SK-N-SH (cell line): Measurements from ENCODE around the gene DEPDC5. TPM values are rescaled to one million over a fixed set of nuclear protein-coding genes. Genes with fewer than 3 reads are reported as not detected.
A peak's percentile ranks its signal among the peaks of the same experiment; 100 is the strongest.

ENCODE experiments used
- CTCF ChIA-PET: fragments of 300-600, 350-600 bp; formaldehyde crosslinking; extraction: SDS; loops from one replicate; lab custom pipeline; 2021; lab: Yijun Ruan, JAX
- POLR2A ChIA-PET: fragments of 350-600 bp; sonication (Branson Sonifier 250); formaldehyde crosslinking; extraction: SDS; loops from one replicate; lab custom pipeline; 2020; ENCODE audit warnings: antibody characterized with exemption, inconsistent platforms; lab: Yijun Ruan, JAX
- DNase-seq: peaks from one replicate; pipeline ENCODE4 v3.0.0; 2012
- H2AFZ ChIP-seq: fragments of 200-600 bp; sonication (generic); 2 replicates; pipeline ENCODE4 v1.8.1; 2016; ENCODE audit warnings: antibody characterized with exemption, mild to moderate bottlenecking, low read depth
- H3F3A ChIP-seq: fragments of 200-600 bp; sonication (generic); replicated peaks from 2 replicates; pipeline ENCODE3; 2016; ENCODE audit warnings: antibody characterized with exemption, mild to moderate bottlenecking; ENCODE audit not compliant: insufficient read depth
- H3K27ac ChIP-seq, 2 experiments: fragments of 200-500 bp in 1 of 2; fragments of 200-600 bp in 1 of 2; sonication (Bioruptor generic) in 1 of 2; sonication (generic), shearing (Covaris generic) in 1 of 2; 2 replicates each; pipeline versions ENCODE4 v1.5.1 to v1.6.1; 2014 to 2016; ENCODE audit warnings: low read depth in 2 of 2, inconsistent platforms in 1 of 2, low read length in 1 of 2, mild to moderate bottlenecking in 1 of 2, mixed read lengths in 1 of 2
- H3K27me3 ChIP-seq: fragments of 200-600 bp; sonication (generic), shearing (Covaris generic); 2 replicates; pipeline ENCODE4 v1.6.1; 2016; ENCODE audit warnings: mixed run types; ENCODE audit not compliant: insufficient read depth
- H3K36me3 ChIP-seq, 2 experiments: fragments of 200-500 bp in 1 of 2; fragments of 200-600 bp in 1 of 2; sonication (Bioruptor generic) in 1 of 2; sonication (generic) in 1 of 2; replicated peaks in 1 of 2; 2 replicates each; pipeline versions ENCODE3 to v1.5.1; 2014 to 2016; ENCODE audit warnings: low read length in 1 of 2, mild to moderate bottlenecking in 1 of 2; ENCODE audit not compliant: insufficient read depth in 2 of 2, control insufficient read depth in 1 of 2
- H3K4me1 ChIP-seq, 2 experiments: fragments of 200-500 bp in 1 of 2; fragments of 200-600 bp in 1 of 2; sonication (Bioruptor generic) in 1 of 2; sonication (generic), shearing (Covaris generic) in 1 of 2; 2 replicates each; pipeline versions ENCODE4 v1.5.1 to v1.6.1; 2014 to 2016; ENCODE audit warnings: low read depth in 1 of 2, low read length in 1 of 2, mixed run types in 1 of 2; ENCODE audit not compliant: insufficient read depth in 2 of 2, control insufficient read depth in 1 of 2
- H3K4me2 ChIP-seq: fragments of 200-600 bp; sonication (generic), shearing (Covaris generic); 2 replicates; pipeline ENCODE4 v1.6.1; 2017; ENCODE audit warnings: mixed run types
- H3K4me3 ChIP-seq, 2 experiments: fragments of 200-500 bp in 1 of 2; fragments of 200-600 bp in 1 of 2; sonication (Bioruptor generic) in 1 of 2; sonication (generic), shearing (Covaris generic) in 1 of 2; 2 replicates each; pipeline versions ENCODE4 v1.5.1 to v1.8.1; 2014 to 2016; ENCODE audit warnings: low read depth in 2 of 2, inconsistent platforms in 1 of 2, low read length in 1 of 2, mild to moderate bottlenecking in 1 of 2, mixed read lengths in 1 of 2, moderate library complexity in 1 of 2
- H3K79me2 ChIP-seq: fragments of 200-600 bp; sonication (generic); 2 replicates; pipeline ENCODE4 v1.8.1; 2017; ENCODE audit warnings: mild to moderate bottlenecking; ENCODE audit not compliant: insufficient read depth
- H3K9ac ChIP-seq: fragments of 200-600 bp; sonication (generic); 2 replicates; pipeline ENCODE4 v1.6.1; 2017; ENCODE audit warnings: mixed run types
- H3K9me2 ChIP-seq: fragments of 200-600 bp; sonication (generic); 2 replicates; pipeline ENCODE4 v1.6.1; 2017; ENCODE audit warnings: mixed run types
- H3K9me3 ChIP-seq: fragments of 200-600 bp; sonication (generic); 2 replicates; pipeline ENCODE4 v1.6.1; 2017; ENCODE audit warnings: mixed run types, mild to moderate bottlenecking, moderate library complexity
- H4K20me1 ChIP-seq: fragments of 200-600 bp; sonication (generic); 2 replicates; pipeline ENCODE4 v1.6.1; 2017; ENCODE audit warnings: mild to moderate bottlenecking, mixed run types; ENCODE audit not compliant: insufficient read depth
- CHD2 ChIP-seq: fragments of 150-350 bp; IDR thresholded peaks from 2 replicates; pipeline ENCODE4 v1.6.1; 2018; ENCODE audit warnings: low read length; ENCODE audit not compliant: partially characterized antibody
- CTCF ChIP-seq: fragments of 200-600 bp; sonication (generic); IDR thresholded peaks from 2 replicates; pipeline ENCODE4 v1.6.1; 2017; ENCODE audit warnings: antibody characterized with exemption, mild to moderate bottlenecking, moderate library complexity
- ELF1 ChIP-seq: IDR thresholded peaks from 2 replicates; pipeline ENCODE4 v1.4.0; 2012
- FOSL2 ChIP-seq: IDR thresholded peaks from 2 replicates; pipeline ENCODE4 v1.4.0; 2012; ENCODE audit warnings: low read depth, mild to moderate bottlenecking, moderate library complexity, borderline replicate concordance
- FOXM1 ChIP-seq: IDR thresholded peaks from 2 replicates; pipeline ENCODE4 v1.4.0; 2012; ENCODE audit warnings: low read depth, mild to moderate bottlenecking
- GABPA ChIP-seq: IDR thresholded peaks from 2 replicates; pipeline ENCODE4 v1.4.0; 2012; ENCODE audit warnings: low read depth, mild to moderate bottlenecking
- IRF3 ChIP-seq: fragments of 150-350 bp; IDR thresholded peaks from 2 replicates; pipeline ENCODE4 v1.6.1; 2016; ENCODE audit warnings: mild to moderate bottlenecking, low read depth, low read length
- JUND ChIP-seq: IDR thresholded peaks from 2 replicates; pipeline ENCODE4 v1.4.0; 2012
- MAX ChIP-seq: IDR thresholded peaks from 2 replicates; pipeline ENCODE4 v1.4.0; 2012; ENCODE audit warnings: low read depth
- MXI1 ChIP-seq: IDR thresholded peaks from 2 replicates; pipeline ENCODE4 v1.6.1; 2012; ENCODE audit warnings: mild to moderate bottlenecking, low read depth, low read length, improper control_type of control experiment
- NFIC ChIP-seq: IDR thresholded peaks from 2 replicates; pipeline ENCODE4 v1.4.0; 2012; ENCODE audit warnings: borderline replicate concordance
- NRF1 ChIP-seq: IDR thresholded peaks from 2 replicates; pipeline ENCODE4 v1.6.1; 2012; ENCODE audit warnings: low read depth, mild to moderate bottlenecking, low read length
- RAD21 ChIP-seq: IDR thresholded peaks from 2 replicates; pipeline ENCODE4 v1.6.1; 2012; ENCODE audit warnings: mild to moderate bottlenecking, low read length
- RCOR1 ChIP-seq: fragments of 150-350 bp; IDR thresholded peaks from 2 replicates; pipeline ENCODE4 v1.6.1; 2017; ENCODE audit warnings: antibody characterized with exemption, low read length
- RFX5 ChIP-seq: IDR thresholded peaks from 2 replicates; pipeline ENCODE4 v1.6.1; 2012; ENCODE audit warnings: mild to moderate bottlenecking, improper control_type of control experiment, low read length
- SIN3A ChIP-seq: IDR thresholded peaks from 2 replicates; pipeline ENCODE4 v1.6.1; 2012; ENCODE audit warnings: low read depth, mild to moderate bottlenecking, low read length, moderate library complexity, borderline replicate concordance
- SMC3 ChIP-seq: IDR thresholded peaks from 2 replicates; pipeline ENCODE4 v1.6.1; 2012; ENCODE audit warnings: low read depth, low read length, improper control_type of control experiment
- TAF1 ChIP-seq: IDR thresholded peaks from 2 replicates; pipeline ENCODE4 v1.6.1; 2012; ENCODE audit warnings: low read depth, mild to moderate bottlenecking, low read length, moderate library complexity, borderline replicate concordance
- TCF12 ChIP-seq: IDR thresholded peaks from 2 replicates; pipeline ENCODE4 v1.4.0; 2012
- USF1 ChIP-seq: IDR thresholded peaks from 2 replicates; pipeline ENCODE4 v1.4.0; 2012; ENCODE audit warnings: low read depth, borderline replicate concordance
- YY1 ChIP-seq: IDR thresholded peaks from 2 replicates; pipeline ENCODE4 v1.4.0; 2012; ENCODE audit warnings: low read depth, mild to moderate bottlenecking
- WGBS: methylation state at CpG from one replicate; pipeline ENCODE4 v1.1.6; 2017; ENCODE audit warnings: low lambda C conversion rate; 5-methylcytosine and 5-hydroxymethylcytosine counted together
- polyA plus RNA-seq, 3 experiments: library from polyadenylated mRNA; depleted of rRNA; stranded (reverse); fragments of >200 nt; gene quantifications; 2 replicates each; pipeline ENCODE4 v1.2.3, GENCODE V29; 2012
- TF ChIP-seq, protein P1 (sequence below): IDR thresholded peaks from 2 replicates; pipeline ENCODE4 v1.4.0; 2012; ENCODE audit warnings: low read depth, borderline replicate concordance

Gene DEPDC5
- polyA plus RNA-seq, 1 of the 3 experiments (the other 2 are of a cell fraction): 7.8 TPM

GRCh38 chr22:31950226-31950625 is 196.4 kb downstream of the DEPDC5 start:
- Histone ChIP-seq H4K20me1 (peaks cover 96% of the 10 kb centered on the region), H3K4me1 (peaks cover 28 to 33% of the 10 kb centered on the region in 2 experiments), H3K4me2 (peak overlapping the region; percentile 9; the same call in 1 of the 2 replicates)

DNA sequence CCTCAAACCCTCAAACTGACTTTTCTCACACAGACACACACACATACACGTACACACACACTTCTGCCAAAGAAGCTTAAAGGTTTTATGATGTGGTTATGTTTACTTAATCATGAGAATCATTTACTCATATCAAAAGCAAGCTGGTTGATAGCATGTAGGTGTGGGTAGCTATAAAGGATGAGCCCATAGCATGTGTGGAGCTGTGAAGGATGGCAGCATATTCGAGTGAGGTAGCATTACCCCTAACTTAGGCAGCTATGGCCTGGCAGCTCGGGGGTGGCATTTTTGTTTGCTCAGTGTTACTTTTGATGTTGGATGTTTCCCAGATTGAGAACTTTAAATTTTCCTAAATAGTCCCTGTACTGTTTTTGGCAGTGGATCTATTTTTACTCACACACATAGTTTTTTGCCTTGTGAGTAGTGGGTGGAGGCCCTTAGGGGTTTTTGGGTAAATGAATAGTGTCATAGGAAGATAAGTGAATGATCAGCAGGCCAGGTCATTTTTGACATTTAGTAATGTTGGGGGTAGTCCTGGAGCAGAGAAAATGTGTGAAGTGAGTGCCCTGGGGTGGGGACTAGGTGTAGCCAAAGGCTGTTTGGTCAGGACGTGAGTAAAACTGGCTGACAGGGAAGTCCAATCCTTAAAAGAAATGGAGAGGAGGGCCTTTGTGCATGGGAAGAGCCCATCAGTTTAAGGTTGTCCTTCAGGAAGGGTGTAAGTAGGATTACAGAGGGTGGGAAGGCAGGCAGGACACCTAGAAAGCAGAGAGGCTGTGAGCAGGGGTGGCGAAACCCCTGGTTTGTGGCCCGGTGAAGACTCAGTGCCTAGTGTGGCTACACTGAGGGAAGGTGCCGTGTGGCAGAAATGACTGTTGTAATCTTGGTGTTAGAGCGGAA is 197.6 kb downstream of the DEPDC5 start:
- peaks cover 97% of the 10 kb centered on the region for H4K20me1 ChIP-seq
- H3K27me3 ChIP-seq: no peaks in the 10 kb centered on the region
- no peak overlapping the region for H3K4me3 ChIP-seq
- H3K79me2 ChIP-seq: peaks cover 99% of the 10 kb centered on the region
- no peak overlapping the region for H2AFZ ChIP-seq
- CTCF ChIA-PET: interaction anchor here (0.7 to 2.1 kb wide), 9 partner anchors 10 to 286 kb away, joined by 3 to 19 read pairs (median 4); no protein-coding TSS in a partner anchor
- H3K9me2 ChIP-seq: no peaks in the 10 kb centered on the region
- peaks cover 46 to 60% of the 10 kb centered on the region in 2 experiments for H3K36me3 ChIP-seq
- 74% methylated on average over 8 of the region's 8 CpGs for WGBS
- H3K9ac ChIP-seq: peak overlapping the region; percentile 0
- DNase-seq: no peak
- peak overlapping the region; percentile 43 to 77; a peak in 3 of 4 replicates for H3K27ac ChIP-seq
- H3K9me3 ChIP-seq: no peaks in the 10 kb centered on the region
- peaks cover 17 to 33% of the 10 kb centered on the region in 2 experiments for H3K4me1 ChIP-seq
- H3F3A ChIP-seq: peaks cover 33% of the 10 kb centered on the region
- POLR2A ChIA-PET: no interaction called here
- H3K4me2 ChIP-seq: peak overlapping the region; percentile 9
- TF ChIP-seq IRF3: no peak
- no peak for TF ChIP-seq CHD2
- no peak for TF ChIP-seq FOSL2
- no peak for TF ChIP-seq RFX5
- TF ChIP-seq, protein P1, sequence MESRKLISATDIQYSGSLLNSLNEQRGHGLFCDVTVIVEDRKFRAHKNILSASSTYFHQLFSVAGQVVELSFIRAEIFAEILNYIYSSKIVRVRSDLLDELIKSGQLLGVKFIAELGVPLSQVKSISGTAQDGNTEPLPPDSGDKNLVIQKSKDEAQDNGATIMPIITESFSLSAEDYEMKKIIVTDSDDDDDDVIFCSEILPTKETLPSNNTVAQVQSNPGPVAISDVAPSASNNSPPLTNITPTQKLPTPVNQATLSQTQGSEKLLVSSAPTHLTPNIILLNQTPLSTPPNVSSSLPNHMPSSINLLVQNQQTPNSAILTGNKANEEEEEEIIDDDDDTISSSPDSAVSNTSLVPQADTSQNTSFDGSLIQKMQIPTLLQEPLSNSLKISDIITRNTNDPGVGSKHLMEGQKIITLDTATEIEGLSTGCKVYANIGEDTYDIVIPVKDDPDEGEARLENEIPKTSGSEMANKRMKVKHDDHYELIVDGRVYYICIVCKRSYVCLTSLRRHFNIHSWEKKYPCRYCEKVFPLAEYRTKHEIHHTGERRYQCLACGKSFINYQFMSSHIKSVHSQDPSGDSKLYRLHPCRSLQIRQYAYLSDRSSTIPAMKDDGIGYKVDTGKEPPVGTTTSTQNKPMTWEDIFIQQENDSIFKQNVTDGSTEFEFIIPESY: no peak
- TF ChIP-seq NFIC: no peak
- no peak for TF ChIP-seq RCOR1
- no peak for TF ChIP-seq JUND
- TF ChIP-seq USF1: no peak

More at GRCh38 chr22:31950226-31950625, 196.4 kb downstream of the DEPDC5 start:
- Histone ChIP-seq H3K79me2 (peaks cover 99% of the 10 kb centered on the region), H3K27me3 (no peaks in the 10 kb centered on the region), H3K9me3 (no peaks in the 10 kb centered on the region), H2AFZ (no peak overlapping the region), H3K4me3 (no peak overlapping the region), H3K36me3 (peaks cover 38 to 54% of the 10 kb centered on the region in 2 experiments)
- TF ChIP-seq GABPA (no peak), TCF12 (no peak), FOXM1 (no peak), TAF1 (no peak), CTCF (no peak), RAD21 (no peak), NRF1 (no peak), YY1 (no peak), ELF1 (no peak), SIN3A (no peak), MAX (no peak), RFX5 (no peak), SMC3 (no peak), NFIC (no peak), MXI1 (no peak)
- TF ChIP-seq, all 33 proteins: peak for 0
- H3K9ac ChIP-seq: no peak overlapping the region
- peak overlapping the region in 1 of 2 experiments; percentile 77; a peak in 1 of 4 replicates for H3K27ac ChIP-seq
- ChIA-PET POLR2A (interaction anchor here (0.7 to 1.3 kb wide), 2 partner anchors 21 to 475 kb away, joined by 3 to 4 read pairs; no protein-coding TSS in a partner anchor), CTCF (interaction anchor here (0.5 to 2.1 kb wide), 13 partner anchors 9 to 429 kb away, joined by 3 to 19 read pairs (median 3); no protein-coding TSS in a partner anchor)
- H3K9me2 ChIP-seq: no peaks in the 10 kb centered on the region
- DNase-seq: no peak
- H3F3A ChIP-seq: peaks cover 33% of the 10 kb centered on the region
- WGBS: 90% methylated on average over 4 of the region's 4 CpGs
